Osteoblast (primary cell): ENCODE data around the gene STRA6. TPM values are rescaled to one million over a fixed set of nuclear protein-coding genes. Genes with fewer than 3 reads are reported as not detected.
"Not testable (repeated sequence)": the region's sequence is repeated elsewhere in the genome, so short reads cannot be mapped to it uniquely, and the experiment has no call there.

Source experiments
- DNase-seq: peaks from one replicate; pipeline ENCODE4 v3.0.0; 2011; ENCODE audit warnings: low spot score, mixed read lengths; ENCODE audit not compliant: insufficient read length; ENCODE audit errors: missing footprints
- H2AFZ ChIP-seq: 2 replicates; pipeline ENCODE4 v1.6.0; 2011; ENCODE audit warnings: mild to moderate bottlenecking, low read length
- H3K27ac ChIP-seq: 2 replicates; pipeline ENCODE4 v1.5.1; 2011; ENCODE audit warnings: mild to moderate bottlenecking, low read depth, low read length, moderate library complexity
- H3K27me3 ChIP-seq: 2 replicates; pipeline ENCODE4 v1.6.0; 2012; ENCODE audit warnings: mild to moderate bottlenecking, control low read depth, inconsistent platforms, low read length, moderate library complexity; ENCODE audit not compliant: insufficient read depth
- H3K36me3 ChIP-seq: 2 replicates; pipeline ENCODE4 v1.5.1; 2011; ENCODE audit warnings: mild to moderate bottlenecking, low read length, control low read depth, moderate library complexity; ENCODE audit not compliant: insufficient read depth
- H3K4me1 ChIP-seq: 2 replicates; pipeline ENCODE4 v1.5.1; 2011; ENCODE audit warnings: mild to moderate bottlenecking, low read length, control low read depth, moderate library complexity; ENCODE audit not compliant: insufficient read depth
- H3K4me2 ChIP-seq: 2 replicates; pipeline ENCODE4 v1.6.0; 2011; ENCODE audit warnings: mild to moderate bottlenecking, low read length; ENCODE audit not compliant: insufficient read depth
- H3K4me3 ChIP-seq: fragments of 200-600 bp; sonication (generic); 3 replicates; pipeline ENCODE4 v1.5.1; 2012; ENCODE audit warnings: mild to moderate bottlenecking, low read length, inconsistent platforms; ENCODE audit not compliant: insufficient read depth
- H3K79me2 ChIP-seq: 2 replicates; pipeline ENCODE4 v1.6.0; 2012; ENCODE audit warnings: mild to moderate bottlenecking, low read length, control low read depth, inconsistent platforms; ENCODE audit not compliant: insufficient read depth
- H3K9me3 ChIP-seq: 2 replicates; pipeline ENCODE4 v1.5.1; 2011; ENCODE audit warnings: low read depth, low read length, control low read depth
- H4K20me1 ChIP-seq: 2 replicates; pipeline ENCODE4 v1.6.0; 2012; ENCODE audit warnings: mild to moderate bottlenecking, low read length, control low read depth; ENCODE audit not compliant: insufficient read depth
- total RNA-seq: library from RNA; depleted of rRNA; stranded (reverse); fragments of >200 nt; gene quantifications from 2 replicates; pipeline ENCODE4 v1.2.3, GENCODE V29; 2012
- TF ChIP-seq, protein P1 (sequence below): IDR thresholded peaks from 2 replicates; pipeline ENCODE4 v1.5.1; 2011; ENCODE audit warnings: mild to moderate bottlenecking, low read depth, low read length, moderate library complexity; ENCODE audit errors: extremely low read depth

The STRA6 gene
- total RNA-seq, 1 donor: 0.36 TPM

DNA sequence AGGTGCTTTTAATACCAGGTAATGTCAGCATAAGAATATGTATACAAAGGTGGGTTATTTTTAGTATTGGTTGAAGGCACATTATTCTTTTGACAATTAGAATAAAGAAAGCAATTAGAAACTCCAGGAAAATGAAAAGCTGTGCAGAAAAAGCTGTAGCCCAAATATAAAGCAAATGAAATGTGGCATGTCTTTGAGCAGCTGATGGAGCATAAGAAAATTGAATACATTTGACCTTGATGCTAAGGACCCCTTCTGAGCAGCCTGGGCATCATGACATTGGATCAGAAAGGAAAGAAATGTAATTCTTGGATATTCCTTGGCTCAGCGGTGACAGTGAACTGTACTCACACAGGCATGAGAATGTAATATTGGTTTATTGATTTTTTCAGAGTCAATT, 37.1 kb downstream of the STRA6 start:
- Histone ChIP-seq H3K4me1 (no peaks in the 10 kb centered on the region), H3K36me3 (no peaks in the 10 kb centered on the region), H3K27me3 (peaks cover 3% of the 10 kb centered on the region), H3K27ac (no peak overlapping the region), H2AFZ (no peak overlapping the region), H3K9me3 (no peaks in the 10 kb centered on the region), H3K4me2 (no peak overlapping the region), H3K4me3 (no peak overlapping the region), H4K20me1 (no peaks in the 10 kb centered on the region), H3K79me2 (no peaks in the 10 kb centered on the region)
- TF ChIP-seq, protein P1, sequence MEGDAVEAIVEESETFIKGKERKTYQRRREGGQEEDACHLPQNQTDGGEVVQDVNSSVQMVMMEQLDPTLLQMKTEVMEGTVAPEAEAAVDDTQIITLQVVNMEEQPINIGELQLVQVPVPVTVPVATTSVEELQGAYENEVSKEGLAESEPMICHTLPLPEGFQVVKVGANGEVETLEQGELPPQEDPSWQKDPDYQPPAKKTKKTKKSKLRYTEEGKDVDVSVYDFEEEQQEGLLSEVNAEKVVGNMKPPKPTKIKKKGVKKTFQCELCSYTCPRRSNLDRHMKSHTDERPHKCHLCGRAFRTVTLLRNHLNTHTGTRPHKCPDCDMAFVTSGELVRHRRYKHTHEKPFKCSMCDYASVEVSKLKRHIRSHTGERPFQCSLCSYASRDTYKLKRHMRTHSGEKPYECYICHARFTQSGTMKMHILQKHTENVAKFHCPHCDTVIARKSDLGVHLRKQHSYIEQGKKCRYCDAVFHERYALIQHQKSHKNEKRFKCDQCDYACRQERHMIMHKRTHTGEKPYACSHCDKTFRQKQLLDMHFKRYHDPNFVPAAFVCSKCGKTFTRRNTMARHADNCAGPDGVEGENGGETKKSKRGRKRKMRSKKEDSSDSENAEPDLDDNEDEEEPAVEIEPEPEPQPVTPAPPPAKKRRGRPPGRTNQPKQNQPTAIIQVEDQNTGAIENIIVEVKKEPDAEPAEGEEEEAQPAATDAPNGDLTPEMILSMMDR: no peak
- DNase-seq: no peak

DNA sequence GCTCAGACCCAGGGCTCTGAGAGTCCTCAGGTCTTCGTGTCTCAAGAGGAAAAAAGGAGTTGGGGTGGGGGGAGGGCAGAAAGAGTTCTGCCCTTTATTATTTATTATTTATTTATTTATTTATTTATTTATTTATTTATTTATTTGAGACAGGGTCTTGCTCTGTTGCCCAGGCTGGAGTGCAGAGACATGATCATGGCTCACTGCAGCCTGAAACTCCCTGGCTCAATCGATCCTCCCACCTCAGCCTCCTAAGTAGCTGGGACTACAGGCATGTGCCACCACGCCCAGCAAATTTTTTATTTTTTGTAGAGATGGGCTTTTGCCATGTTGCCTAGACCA, 40.4 kb downstream of the STRA6 start:
- H3K27me3 ChIP-seq, H3K9me3 ChIP-seq, H4K20me1 ChIP-seq, DNase-seq, H3K4me2 ChIP-seq, H3K4me1 ChIP-seq, H3K79me2 ChIP-seq, H2AFZ ChIP-seq, H3K36me3 ChIP-seq, H3K27ac ChIP-seq, H3K4me3 ChIP-seq: not testable (repeated sequence)

DNA sequence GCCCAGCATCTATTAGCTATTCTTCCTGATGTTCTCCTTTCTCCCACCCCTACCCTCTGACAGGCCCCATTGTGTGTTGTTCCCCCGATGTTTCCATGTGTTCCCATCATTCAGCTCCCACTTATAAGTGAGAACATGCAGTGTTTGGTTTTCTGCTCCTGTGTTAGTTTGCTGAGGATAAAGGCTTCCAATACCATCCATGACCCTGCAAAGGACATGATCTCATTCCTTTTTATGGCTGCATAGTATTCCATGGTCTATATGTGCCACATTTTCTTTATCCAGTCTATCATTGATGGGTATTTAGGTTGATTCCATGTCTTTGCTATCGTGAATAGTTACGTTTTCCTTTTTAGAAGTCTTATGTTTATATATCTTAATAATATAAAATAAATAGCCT, 42.2 kb downstream of the STRA6 start:
- H3K4me2 ChIP-seq, H3K9me3 ChIP-seq, H2AFZ ChIP-seq, H3K79me2 ChIP-seq, H4K20me1 ChIP-seq, DNase-seq, H3K4me3 ChIP-seq, H3K27ac ChIP-seq, H3K27me3 ChIP-seq, H3K36me3 ChIP-seq, H3K4me1 ChIP-seq: not testable (repeated sequence)

DNA sequence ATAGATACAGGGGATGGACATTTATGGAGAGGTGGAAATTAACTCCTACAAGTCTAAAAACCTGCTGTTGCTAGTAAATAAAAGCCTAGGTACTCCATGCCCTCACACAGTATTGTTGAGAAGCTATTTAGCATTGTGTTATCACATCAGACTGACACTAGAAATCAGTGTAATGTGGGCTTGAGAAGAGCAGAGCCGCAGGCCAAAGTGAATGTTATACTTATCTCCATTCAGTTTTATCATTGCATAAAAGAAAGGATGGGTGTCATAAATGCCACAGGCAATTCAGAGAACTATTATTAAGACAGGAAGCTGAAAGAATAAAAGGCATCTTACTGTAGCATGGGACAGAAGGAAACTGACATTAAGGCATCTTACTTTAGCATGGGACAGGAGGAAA, 42.8 kb downstream of the STRA6 start:
- DNase-seq: no peak
- no peaks in the 10 kb centered on the region for H3K79me2 ChIP-seq
- H4K20me1 ChIP-seq: no peaks in the 10 kb centered on the region
- no peak overlapping the region for H3K27ac ChIP-seq
- H2AFZ ChIP-seq: no peak overlapping the region
- H3K4me3 ChIP-seq: no peak overlapping the region
- no peaks in the 10 kb centered on the region for H3K36me3 ChIP-seq
- peaks cover 4% of the 10 kb centered on the region for H3K4me1 ChIP-seq
- TF ChIP-seq, protein P1: no peak
- H3K9me3 ChIP-seq: no peaks in the 10 kb centered on the region
- peaks cover 3% of the 10 kb centered on the region for H3K27me3 ChIP-seq
- no peak overlapping the region for H3K4me2 ChIP-seq

DNA sequence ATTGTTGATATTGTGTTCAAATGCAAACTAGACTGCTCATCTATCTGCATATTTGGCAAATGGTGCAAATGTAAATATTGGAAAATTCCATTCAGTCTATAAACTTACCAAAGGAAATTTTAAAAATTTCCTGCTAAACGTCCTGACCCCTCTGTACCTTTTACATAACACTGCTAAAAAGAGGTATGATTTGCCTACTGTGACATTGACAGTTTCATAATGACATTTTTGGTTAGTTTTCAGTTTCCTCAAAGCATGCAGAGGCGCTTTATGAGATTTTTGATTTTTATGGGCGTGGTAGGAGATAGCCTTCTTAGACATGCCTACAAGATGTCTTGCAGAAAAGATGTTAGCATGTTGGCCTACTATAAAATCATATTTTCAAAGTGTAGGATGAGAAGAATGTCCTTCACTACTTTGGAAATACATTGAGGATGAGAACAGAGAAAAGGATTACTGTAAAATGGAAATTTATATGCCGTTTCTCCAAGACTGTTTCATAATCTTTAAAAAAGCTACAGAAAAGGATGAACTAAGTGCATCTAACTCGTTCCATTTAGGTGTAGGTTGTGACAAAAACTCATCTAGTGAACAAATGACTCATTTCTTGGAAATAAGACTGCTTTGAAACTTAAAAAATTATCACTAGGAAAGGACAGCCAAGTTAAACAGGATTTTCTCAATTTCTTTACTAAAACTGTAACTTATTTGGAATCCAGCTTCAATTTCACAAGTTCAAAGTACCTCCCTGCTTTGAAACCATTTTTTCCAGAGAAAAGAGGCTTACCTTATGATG, 43.5 kb downstream of the STRA6 start:
- no peaks in the 10 kb centered on the region for H3K9me3 ChIP-seq
- no peak for DNase-seq
- H3K36me3 ChIP-seq: no peaks in the 10 kb centered on the region
- TF ChIP-seq, protein P1: no peak
- H3K27ac ChIP-seq: no peak overlapping the region
- H3K4me2 ChIP-seq: no peak overlapping the region
- H3K4me3 ChIP-seq: no peak overlapping the region
- H4K20me1 ChIP-seq: no peaks in the 10 kb centered on the region
- H2AFZ ChIP-seq: no peak overlapping the region
- H3K4me1 ChIP-seq: peaks cover 4% of the 10 kb centered on the region
- no peaks in the 10 kb centered on the region for H3K79me2 ChIP-seq
- peaks cover 2% of the 10 kb centered on the region for H3K27me3 ChIP-seq
